HUES48 (cell line): ENCODE results near the gene CENPA.
"Not testable (repeated sequence)": the region's sequence is repeated elsewhere in the genome, so short reads cannot be mapped to it uniquely, and the experiment has no call there.

Source experiments
- H3K27ac ChIP-seq: one replicate; pipeline ENCODE4 v1.7.0; 2013; ENCODE audit warnings: low read depth, low read length, inconsistent platforms
- H3K27me3 ChIP-seq: 2 replicates; pipeline ENCODE4 v1.6.1; 2013; ENCODE audit warnings: mild to moderate bottlenecking, low read length; ENCODE audit not compliant: control insufficient read depth, insufficient read depth
- H3K36me3 ChIP-seq: 2 replicates; pipeline ENCODE4 v1.6.1; 2013; ENCODE audit warnings: low read length; ENCODE audit not compliant: control insufficient read depth, insufficient read depth
- H3K4me1 ChIP-seq: 2 replicates; pipeline ENCODE4 v1.6.1; 2013; ENCODE audit warnings: mild to moderate bottlenecking, low read length; ENCODE audit not compliant: control insufficient read depth, insufficient read depth
- H3K4me3 ChIP-seq: 2 replicates; pipeline ENCODE4 v1.5.1; 2013; ENCODE audit warnings: mild to moderate bottlenecking, low read depth, low read length
- H3K9ac ChIP-seq: 2 replicates; pipeline ENCODE4 v1.6.1; 2013; ENCODE audit warnings: mild to moderate bottlenecking, low read depth, low read length, moderate library complexity
- H3K9me3 ChIP-seq: 2 replicates; pipeline ENCODE4 v1.6.1; 2013; ENCODE audit warnings: low read length; ENCODE audit not compliant: control insufficient read depth, insufficient read depth

The CENPA gene

DNA sequence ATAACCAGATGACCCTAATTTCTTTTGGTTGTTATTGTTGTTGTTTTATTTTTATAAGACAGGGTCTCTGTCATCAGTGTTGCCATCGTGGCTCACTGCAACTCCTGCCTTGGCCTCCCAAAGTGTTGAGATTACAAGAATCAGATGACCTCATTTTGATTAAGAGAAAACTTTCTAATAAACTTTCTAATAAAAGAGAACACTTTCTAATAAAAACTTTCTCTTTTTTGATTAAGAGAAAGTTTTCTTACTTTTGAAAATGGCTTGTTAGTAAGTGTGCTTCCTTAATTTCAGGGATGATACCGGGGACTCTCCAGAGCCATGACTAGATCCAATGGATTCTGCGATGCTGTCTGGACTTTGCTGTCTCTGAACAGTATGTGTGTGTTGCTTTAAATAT lies 7.7 kb downstream of the CENPA start:
- Histone ChIP-seq H3K27ac (peak overlapping the region; percentile 35), H3K4me3 (no peak overlapping the region), H3K36me3 (peaks cover 61% of the 10 kb centered on the region), H3K27me3 (no peaks in the 10 kb centered on the region), H3K9ac (no peak overlapping the region), H3K9me3 (no peaks in the 10 kb centered on the region), H3K4me1 (no peaks in the 10 kb centered on the region)

- H3K9me3 ChIP-seq, H3K27me3 ChIP-seq, H3K4me3 ChIP-seq, H3K4me1 ChIP-seq, H3K9ac ChIP-seq, H3K27ac ChIP-seq: not testable (repeated sequence)
- H3K36me3 ChIP-seq = peaks cover 57% of the 10 kb centered on the region
Measured at GRCh38 chr2:26795135-26795534, 9.3 kb downstream of the CENPA start.

DNA sequence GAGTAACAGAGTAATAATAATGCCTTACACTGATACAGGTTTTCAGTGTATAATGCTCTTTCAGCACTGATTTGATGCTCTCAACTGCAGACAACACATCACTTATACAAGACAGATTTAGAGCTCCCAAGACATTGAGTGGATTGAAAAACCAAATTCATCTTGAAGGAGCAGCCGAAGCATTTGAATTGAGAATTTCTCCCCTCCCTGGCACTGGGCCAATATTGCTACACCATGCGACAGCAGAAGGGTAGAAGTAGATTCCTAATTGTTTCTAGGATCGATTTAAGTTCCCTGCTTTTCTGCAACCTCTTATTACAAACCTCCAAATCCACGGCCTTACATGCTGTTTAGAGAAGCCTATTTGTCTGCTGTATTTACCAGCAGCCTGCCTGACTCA lies 15.5 kb downstream of the CENPA start:
- H3K9me3 ChIP-seq = no peaks in the 10 kb centered on the region
- no peaks in the 10 kb centered on the region for H3K27me3 ChIP-seq
- peaks cover 25% of the 10 kb centered on the region for H3K36me3 ChIP-seq
- H3K4me3 ChIP-seq = no peak overlapping the region
- H3K27ac ChIP-seq = no peak overlapping the region
- no peaks in the 10 kb centered on the region for H3K4me1 ChIP-seq
- no peak overlapping the region for H3K9ac ChIP-seq

GRCh38 chr2:26801796-26802195 lies 15.9 kb downstream of the CENPA start:
- Histone ChIP-seq H3K4me1 (no peaks in the 10 kb centered on the region), H3K4me3 (no peak overlapping the region), H3K9ac (no peak overlapping the region), H3K36me3 (peaks cover 20% of the 10 kb centered on the region), H3K9me3 (no peaks in the 10 kb centered on the region), H3K27me3 (no peaks in the 10 kb centered on the region), H3K27ac (no peak overlapping the region)

DNA sequence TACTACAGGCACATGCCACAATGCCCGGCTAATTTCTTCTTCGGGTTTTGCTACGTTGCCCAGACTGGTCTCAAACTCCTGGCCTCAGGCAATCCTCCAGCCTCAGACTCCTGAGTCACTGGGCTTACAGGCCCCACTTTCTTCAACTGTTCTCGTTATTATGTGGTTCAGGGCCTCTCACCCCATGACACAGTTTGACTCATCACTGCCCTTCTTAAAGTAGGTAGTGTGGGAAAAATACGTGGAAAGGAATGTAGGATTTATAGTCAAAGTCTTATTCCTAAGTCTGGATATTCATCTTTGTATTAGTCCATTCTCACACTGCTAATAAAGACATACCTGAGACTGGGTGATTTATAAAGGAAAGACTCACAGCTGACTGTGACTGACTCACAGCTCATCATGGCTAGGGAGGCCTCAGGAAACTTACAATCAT lies 19.4 kb downstream of the CENPA start:
- Histone ChIP-seq H3K4me1 (no peaks in the 10 kb centered on the region), H3K9me3 (no peaks in the 10 kb centered on the region), H3K4me3 (no peak overlapping the region), H3K27ac (no peak overlapping the region), H3K9ac (no peak overlapping the region), H3K36me3 (peaks cover 3% of the 10 kb centered on the region; the same call in 1 of the 2 replicates), H3K27me3 (no peaks in the 10 kb centered on the region)

- Histone ChIP-seq H3K27me3 (no peaks in the 10 kb centered on the region), H3K36me3 (no peaks in the 10 kb centered on the region), H3K27ac (no peak overlapping the region), H3K9me3 (no peaks in the 10 kb centered on the region), H3K4me1 (no peaks in the 10 kb centered on the region), H3K9ac (no peak overlapping the region), H3K4me3 (no peak overlapping the region)
Measured at GRCh38 chr2:26807788-26808460, 22.1 kb downstream of the CENPA start.

DNA sequence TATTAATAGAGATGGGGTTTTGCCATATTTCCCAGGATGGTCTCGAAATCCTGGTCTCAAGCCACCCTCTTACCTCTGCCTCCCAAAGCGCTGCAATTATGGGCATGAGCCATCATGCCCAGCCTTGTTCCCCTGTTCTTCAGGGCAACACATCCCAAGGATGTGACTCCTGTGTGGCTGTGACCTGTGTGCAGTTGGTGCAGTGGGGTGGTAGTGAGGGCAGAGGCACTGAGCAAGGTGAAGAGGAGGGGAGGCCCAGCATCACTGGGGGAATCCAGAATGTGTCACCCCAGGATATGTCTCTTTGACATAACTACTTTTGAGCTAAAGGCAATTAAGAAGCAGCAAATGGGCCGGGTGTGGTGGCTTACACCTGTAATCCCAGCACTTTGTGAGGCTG lies 23.4 kb downstream of the CENPA start:
- H3K4me1 ChIP-seq = no peaks in the 10 kb centered on the region
- H3K36me3 ChIP-seq = no peaks in the 10 kb centered on the region
- H3K9me3 ChIP-seq = no peaks in the 10 kb centered on the region
- H3K27me3 ChIP-seq = no peaks in the 10 kb centered on the region
- no peak overlapping the region for H3K9ac ChIP-seq
- H3K27ac ChIP-seq = no peak overlapping the region
- no peak overlapping the region for H3K4me3 ChIP-seq

- no peaks in the 10 kb centered on the region for H3K4me1 ChIP-seq
Measured at GRCh38 chr2:26809876-26810577, 24.2 kb downstream of the CENPA start.

DNA sequence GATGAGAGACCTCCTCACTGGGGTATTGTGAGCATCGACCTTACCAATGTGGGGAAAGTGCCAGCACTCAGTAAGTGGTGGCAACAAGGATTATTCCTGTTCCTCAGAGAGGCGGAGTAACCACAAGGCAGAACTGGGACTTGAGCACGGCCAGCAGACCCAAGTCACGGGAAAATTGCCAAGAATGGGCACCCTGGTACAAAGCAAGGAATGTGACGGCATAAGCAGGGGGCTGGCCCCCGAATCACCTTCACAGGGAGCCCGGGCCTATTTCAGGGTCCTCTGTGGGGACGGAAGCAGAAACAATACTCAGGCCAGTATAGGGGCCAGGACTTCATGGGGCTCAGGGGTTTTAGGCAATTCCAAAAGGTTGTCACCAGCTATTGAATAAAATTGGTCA lies 25.4 kb downstream of the CENPA start:
- no peak overlapping the region for H3K9ac ChIP-seq
- H3K4me3 ChIP-seq = no peak overlapping the region
- no peaks in the 10 kb centered on the region for H3K9me3 ChIP-seq
- no peak overlapping the region for H3K27ac ChIP-seq
- H3K4me1 ChIP-seq = no peaks in the 10 kb centered on the region
- no peaks in the 10 kb centered on the region for H3K36me3 ChIP-seq
- H3K27me3 ChIP-seq = no peaks in the 10 kb centered on the region

More at GRCh38 chr2:26809876-26810577, 24.2 kb downstream of the CENPA start:
- no peak overlapping the region for H3K27ac ChIP-seq
- no peaks in the 10 kb centered on the region for H3K9me3 ChIP-seq
- no peak overlapping the region for H3K4me3 ChIP-seq
- H3K9ac ChIP-seq = no peak overlapping the region
- no peaks in the 10 kb centered on the region for H3K36me3 ChIP-seq
- no peaks in the 10 kb centered on the region for H3K27me3 ChIP-seq

- Histone ChIP-seq H3K9me3 (no peaks in the 10 kb centered on the region), H3K4me1 (no peaks in the 10 kb centered on the region), H3K4me3 (no peak overlapping the region), H3K9ac (no peak overlapping the region), H3K27me3 (no peaks in the 10 kb centered on the region), H3K27ac (no peak overlapping the region), H3K36me3 (no peaks in the 10 kb centered on the region)
Measured at GRCh38 chr2:26811791-26812694, 26.2 kb downstream of the CENPA start.

DNA sequence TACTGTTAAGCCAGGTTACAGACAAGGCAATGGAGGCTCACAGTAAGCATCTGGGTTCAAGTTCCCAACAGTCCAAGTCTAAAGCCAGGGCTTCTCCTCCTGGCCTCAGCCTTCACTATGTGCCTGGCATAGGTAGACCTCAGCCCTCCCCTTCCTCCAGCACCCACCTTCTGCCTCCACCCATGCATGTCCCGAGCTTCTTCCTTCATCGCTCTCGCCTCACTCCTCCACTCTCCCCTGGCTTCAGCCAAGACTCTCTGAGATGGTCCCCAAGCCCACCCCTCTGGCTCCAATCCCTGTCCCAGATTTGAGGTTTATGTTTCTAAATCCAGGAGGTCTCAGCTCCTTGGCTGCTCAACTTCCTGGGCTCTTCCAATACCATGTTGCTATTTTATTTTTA lies 26.9 kb downstream of the CENPA start:
- no peak overlapping the region for H3K9ac ChIP-seq
- H3K4me3 ChIP-seq = no peak overlapping the region
- H3K9me3 ChIP-seq = no peaks in the 10 kb centered on the region
- no peaks in the 10 kb centered on the region for H3K4me1 ChIP-seq
- no peaks in the 10 kb centered on the region for H3K27me3 ChIP-seq
- H3K27ac ChIP-seq = no peak overlapping the region
- H3K36me3 ChIP-seq = no peaks in the 10 kb centered on the region
